Natural killer cell (primary cell): ENCODE results near the gene PRR33. TPM values are rescaled to one million over a fixed set of nuclear protein-coding genes. Genes with fewer than 3 reads are reported as not detected.

Experiments
- ATAC-seq, 3 donors: fragments of 150-1000 bp in 2 of 3; fragments of 200-7000 bp in 1 of 3; cut with Tn5 transposase; 1 replicate in 1 of 3; 2 replicates in 2 of 3; pipeline ENCODE4 v1.10.0; 2021; ENCODE audit warnings: mild to moderate bottlenecking in 2 of 3, moderate library complexity in 2 of 3
- DNase-seq, 2 donors: peaks; one replicate each; pipeline versions ENCODE4 v3.0.0 to v3.0.0-alpha.2; 2013 to 2021; ENCODE audit warnings: mixed read lengths in 1 of 2
- H3K27ac ChIP-seq: one replicate; pipeline ENCODE4 v1.5.1; 2013; ENCODE audit warnings: mild to moderate bottlenecking, low read length
- H3K27me3 ChIP-seq: one replicate; pipeline ENCODE4 v1.6.1; 2013; ENCODE audit warnings: low read length; ENCODE audit not compliant: control insufficient read depth, insufficient read depth
- H3K36me3 ChIP-seq: one replicate; pipeline ENCODE4 v1.6.1; 2013; ENCODE audit warnings: low read length; ENCODE audit not compliant: control insufficient read depth, insufficient read depth
- H3K4me1 ChIP-seq: one replicate; pipeline ENCODE4 v1.6.1; 2013; ENCODE audit warnings: low read length; ENCODE audit not compliant: control insufficient read depth, insufficient read depth
- H3K4me3 ChIP-seq: one replicate; pipeline ENCODE4 v1.5.1; 2013; ENCODE audit warnings: low read length
- H3K9me3 ChIP-seq: one replicate; pipeline ENCODE4 v1.6.1; 2013; ENCODE audit warnings: low read length; ENCODE audit not compliant: control insufficient read depth, insufficient read depth
- H3K27ac Mint-ChIP-seq, 2 donors: one replicate each; pipeline ENCODE4 v1.8.0; 2022; ENCODE audit warnings: mild to moderate bottlenecking in 2 of 2, mixed read lengths in 2 of 2, moderate library complexity in 1 of 2
- H3K27me3 Mint-ChIP-seq, 2 donors: one replicate each; pipeline ENCODE4 v1.8.0; 2022; ENCODE audit warnings: low read depth in 2 of 2, mixed read lengths in 2 of 2
- H3K36me3 Mint-ChIP-seq: one replicate; pipeline ENCODE4 v1.8.0; 2022; ENCODE audit warnings: mixed read lengths
- H3K4me1 Mint-ChIP-seq, 2 donors: one replicate each; pipeline ENCODE4 v1.8.0; 2022; ENCODE audit warnings: mixed read lengths in 2 of 2
- H3K4me3 Mint-ChIP-seq: one replicate; pipeline ENCODE4 v1.8.0; 2022; ENCODE audit warnings: mild to moderate bottlenecking, moderate library complexity, mixed read lengths
- H3K9me3 Mint-ChIP-seq, 2 donors: one replicate each; pipeline ENCODE4 v1.8.0; 2022; ENCODE audit warnings: mixed read lengths in 2 of 2
- WGBS: methylation state at CpG from one replicate; pipeline ENCODE4 v1.1.7; 2013; ENCODE audit warnings: missing lambda C conversion rate; ENCODE audit not compliant: insufficient coverage; 5-methylcytosine and 5-hydroxymethylcytosine counted together
- intact Hi-C: fragments of 100-400 bp; cut with micrococcal nuclease; formaldehyde crosslinking; loops from one replicate; pipeline ENCODE4 v1.14.2; 2022
- total RNA-seq, 4 donors: library from RNA; stranded (reverse); fragments of 120-200 nt in 1 of 4; gene quantifications; one replicate each; pipeline versions ENCODE4 v1.2.3 to v1.2.4, GENCODE V29; 2013 to 2022
- TF ChIP-seq, protein P1 (sequence below): fragments of 200-600 bp; IDR thresholded peaks from one replicate; pipeline ENCODE4 v1.8.0; 2022; ENCODE audit warnings: antibody characterized with exemption

PRR33 gene
- total RNA-seq, 3 donors from 2014 or later (not counting 1 experiment from before 2014, with no cell fraction given), result 0.14 to 0.32 TPM; not detected in 1

- no peaks in the 10 kb centered on the region for H3K9me3 Mint-ChIP-seq
- Histone ChIP-seq H3K27me3 (no peaks in the 10 kb centered on the region), H3K4me1 (peaks cover 5% of the 10 kb centered on the region), H3K4me3 (no peak overlapping the region), H3K9me3 (no peaks in the 10 kb centered on the region), H3K36me3 (no peaks in the 10 kb centered on the region), H3K27ac (no peak overlapping the region)
- WGBS, result 90% methylated on average over 18 of the region's 18 CpGs
- DNase-seq, result peak in 1 of 2 donors; percentile 10
- ATAC-seq, result no peak
- intact Hi-C loops, result loop anchor here (2.0 kb wide), 1 partner anchor 19 kb away; no protein-coding TSS in a partner anchor
- H3K27me3 Mint-ChIP-seq, result peaks cover 0 to 20% of the 10 kb centered on the region in 2 donors
- H3K4me1 Mint-ChIP-seq, result peaks cover 5 to 19% of the 10 kb centered on the region in 2 donors
- no peaks in the 10 kb centered on the region for H3K36me3 Mint-ChIP-seq
- no peak overlapping the region for H3K4me3 Mint-ChIP-seq
- H3K27ac Mint-ChIP-seq, result no peak overlapping the region
- TF ChIP-seq, protein P1, sequence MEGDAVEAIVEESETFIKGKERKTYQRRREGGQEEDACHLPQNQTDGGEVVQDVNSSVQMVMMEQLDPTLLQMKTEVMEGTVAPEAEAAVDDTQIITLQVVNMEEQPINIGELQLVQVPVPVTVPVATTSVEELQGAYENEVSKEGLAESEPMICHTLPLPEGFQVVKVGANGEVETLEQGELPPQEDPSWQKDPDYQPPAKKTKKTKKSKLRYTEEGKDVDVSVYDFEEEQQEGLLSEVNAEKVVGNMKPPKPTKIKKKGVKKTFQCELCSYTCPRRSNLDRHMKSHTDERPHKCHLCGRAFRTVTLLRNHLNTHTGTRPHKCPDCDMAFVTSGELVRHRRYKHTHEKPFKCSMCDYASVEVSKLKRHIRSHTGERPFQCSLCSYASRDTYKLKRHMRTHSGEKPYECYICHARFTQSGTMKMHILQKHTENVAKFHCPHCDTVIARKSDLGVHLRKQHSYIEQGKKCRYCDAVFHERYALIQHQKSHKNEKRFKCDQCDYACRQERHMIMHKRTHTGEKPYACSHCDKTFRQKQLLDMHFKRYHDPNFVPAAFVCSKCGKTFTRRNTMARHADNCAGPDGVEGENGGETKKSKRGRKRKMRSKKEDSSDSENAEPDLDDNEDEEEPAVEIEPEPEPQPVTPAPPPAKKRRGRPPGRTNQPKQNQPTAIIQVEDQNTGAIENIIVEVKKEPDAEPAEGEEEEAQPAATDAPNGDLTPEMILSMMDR, result no peak
Measured at GRCh38 chr11:1933416-1934334, 42.0 kb upstream of the PRR33 start.

GRCh38 chr11:1932681-1933080 is 41.0 kb upstream of the PRR33 start:
- ATAC-seq (no peak), DNase-seq (no peak)
- Histone ChIP-seq H3K27ac (no peak overlapping the region), H3K4me3 (no peak overlapping the region), H3K9me3 (no peaks in the 10 kb centered on the region), H3K27me3 (no peaks in the 10 kb centered on the region), H3K36me3 (no peaks in the 10 kb centered on the region), H3K4me1 (peaks cover 4% of the 10 kb centered on the region)
- TF ChIP-seq, protein P1, result no peak
- Mint-ChIP-seq H3K27me3 (peaks cover 0 to 20% of the 10 kb centered on the region in 2 donors), H3K27ac (no peak overlapping the region), H3K9me3 (no peaks in the 10 kb centered on the region), H3K4me3 (no peak overlapping the region), H3K4me1 (peaks cover 5 to 19% of the 10 kb centered on the region in 2 donors), H3K36me3 (no peaks in the 10 kb centered on the region)
- 87% methylated on average over 4 of the region's 4 CpGs for WGBS
- intact Hi-C loops, result no loop called here

DNA sequence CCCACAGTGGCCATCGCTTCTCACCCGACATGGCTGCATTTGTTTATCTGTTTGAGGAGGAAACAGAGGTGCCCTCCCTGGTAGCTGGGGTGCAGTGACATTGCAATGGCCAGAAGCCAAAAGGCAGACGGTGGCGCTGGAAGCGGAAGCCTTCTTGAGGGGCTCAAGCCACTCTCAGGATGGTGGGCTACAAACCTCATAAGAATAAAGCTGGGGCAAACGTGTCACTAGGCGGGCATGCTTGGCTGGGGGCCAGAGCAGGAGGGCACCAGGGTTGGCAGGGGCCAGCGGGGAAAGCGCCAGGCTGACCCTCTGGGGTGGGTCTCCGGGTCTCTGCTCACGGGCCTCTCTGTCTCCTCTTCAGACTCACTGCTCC is 40.4 kb upstream of the PRR33 start:
- H3K36me3 ChIP-seq, result no peaks in the 10 kb centered on the region
- no peaks in the 10 kb centered on the region for H3K9me3 ChIP-seq
- no peak overlapping the region for H3K4me3 Mint-ChIP-seq
- peaks cover 0 to 20% of the 10 kb centered on the region in 2 donors for H3K27me3 Mint-ChIP-seq
- ATAC-seq (no peak), DNase-seq (peak in 1 of 2 donors; percentile 10)
- no peaks in the 10 kb centered on the region for H3K27me3 ChIP-seq
- H3K36me3 Mint-ChIP-seq, result no peaks in the 10 kb centered on the region
- no peak overlapping the region for H3K27ac Mint-ChIP-seq
- intact Hi-C loops, result no loop called here
- H3K4me1 ChIP-seq, result peaks cover 4% of the 10 kb centered on the region
- no peaks in the 10 kb centered on the region for H3K9me3 Mint-ChIP-seq
- H3K27ac ChIP-seq, result no peak overlapping the region
- H3K4me1 Mint-ChIP-seq, result peaks cover 5 to 19% of the 10 kb centered on the region in 2 donors
- TF ChIP-seq, protein P1, result no peak
- H3K4me3 ChIP-seq, result no peak overlapping the region
- 59% methylated on average over 11 of the region's 11 CpGs for WGBS
